Nephron progenitor cell (in vitro differentiated cells): ENCODE results near the gene UCHL1.

ENCODE experiments used
- DNase-seq: peaks from one replicate; pipeline ENCODE4 v3.0.0; 2021
- H3K27ac Mint-ChIP-seq: 2 replicates; pipeline ENCODE4 v1.8.0; 2021; ENCODE audit warnings: mild to moderate bottlenecking, moderate library complexity, mixed read lengths
- H3K27me3 Mint-ChIP-seq: 2 replicates; pipeline ENCODE4 v1.8.0; 2021; ENCODE audit warnings: mild to moderate bottlenecking, low read depth, mixed read lengths; ENCODE audit not compliant: poor library complexity
- H3K36me3 Mint-ChIP-seq: 2 replicates; pipeline ENCODE4 v1.8.0; 2021; ENCODE audit warnings: low read depth, mixed read lengths
- H3K4me1 Mint-ChIP-seq: 2 replicates; pipeline ENCODE4 v1.8.0; 2021; ENCODE audit warnings: mixed read lengths
- H3K4me3 Mint-ChIP-seq: 2 replicates; pipeline ENCODE4 v1.8.0; 2021; ENCODE audit warnings: mild to moderate bottlenecking, moderate library complexity, mixed read lengths
- H3K9me3 Mint-ChIP-seq: 2 replicates; pipeline ENCODE4 v1.8.0; 2021; ENCODE audit warnings: mild to moderate bottlenecking, moderate library complexity, mixed read lengths
- TF ChIP-seq, protein P1 (sequence below): fragments of 200-600 bp; sonication (generic); IDR thresholded peaks from 2 replicates; pipeline ENCODE4 v1.5.0; 2021; ENCODE audit warnings: antibody characterized with exemption

UCHL1 gene

GRCh38 chr4:41241919-41242318, 14.8 kb upstream of the UCHL1 start:
- Mint-ChIP-seq H3K9me3 (no peaks in the 10 kb centered on the region), H3K27me3 (peaks cover 8% of the 10 kb centered on the region), H3K4me3 (no peak overlapping the region), H3K4me1 (no peaks in the 10 kb centered on the region), H3K27ac (no peak overlapping the region), H3K36me3 (no peaks in the 10 kb centered on the region)
- no peak for DNase-seq
- TF ChIP-seq, protein P1, sequence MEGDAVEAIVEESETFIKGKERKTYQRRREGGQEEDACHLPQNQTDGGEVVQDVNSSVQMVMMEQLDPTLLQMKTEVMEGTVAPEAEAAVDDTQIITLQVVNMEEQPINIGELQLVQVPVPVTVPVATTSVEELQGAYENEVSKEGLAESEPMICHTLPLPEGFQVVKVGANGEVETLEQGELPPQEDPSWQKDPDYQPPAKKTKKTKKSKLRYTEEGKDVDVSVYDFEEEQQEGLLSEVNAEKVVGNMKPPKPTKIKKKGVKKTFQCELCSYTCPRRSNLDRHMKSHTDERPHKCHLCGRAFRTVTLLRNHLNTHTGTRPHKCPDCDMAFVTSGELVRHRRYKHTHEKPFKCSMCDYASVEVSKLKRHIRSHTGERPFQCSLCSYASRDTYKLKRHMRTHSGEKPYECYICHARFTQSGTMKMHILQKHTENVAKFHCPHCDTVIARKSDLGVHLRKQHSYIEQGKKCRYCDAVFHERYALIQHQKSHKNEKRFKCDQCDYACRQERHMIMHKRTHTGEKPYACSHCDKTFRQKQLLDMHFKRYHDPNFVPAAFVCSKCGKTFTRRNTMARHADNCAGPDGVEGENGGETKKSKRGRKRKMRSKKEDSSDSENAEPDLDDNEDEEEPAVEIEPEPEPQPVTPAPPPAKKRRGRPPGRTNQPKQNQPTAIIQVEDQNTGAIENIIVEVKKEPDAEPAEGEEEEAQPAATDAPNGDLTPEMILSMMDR = no peak

DNA sequence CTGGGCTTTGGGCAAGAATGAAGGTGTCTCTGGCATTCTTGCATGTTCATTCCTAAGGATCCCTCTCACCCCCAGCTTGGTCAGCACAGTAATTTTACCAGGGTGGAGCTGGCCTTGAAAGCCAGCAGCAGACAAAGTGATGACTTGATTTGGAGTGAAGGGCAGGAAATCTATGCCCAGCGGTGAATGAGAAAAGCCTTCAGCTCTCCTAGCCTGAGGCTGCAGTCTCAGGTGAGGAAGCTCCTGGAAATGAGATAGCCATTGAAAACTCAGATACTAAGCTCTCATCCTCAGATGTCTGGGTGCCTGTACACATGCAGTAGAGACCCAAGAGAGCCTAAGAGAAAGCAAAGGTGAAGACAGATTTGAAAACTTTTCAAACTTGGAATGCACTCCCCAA, 10.7 kb upstream of the UCHL1 start:
- Mint-ChIP-seq H3K4me1 (no peaks in the 10 kb centered on the region), H3K9me3 (no peaks in the 10 kb centered on the region), H3K36me3 (no peaks in the 10 kb centered on the region), H3K27ac (no peak overlapping the region), H3K27me3 (peaks cover 20% of the 10 kb centered on the region), H3K4me3 (no peak overlapping the region)
- no peak for DNase-seq
- TF ChIP-seq, protein P1 = no peak

GRCh38 chr4:41256131-41256739, 493 bp upstream of the UCHL1 start:
- DNase-seq = peak; percentile 22
- TF ChIP-seq, protein P1 = no peak
- Mint-ChIP-seq H3K36me3 (peaks cover 8% of the 10 kb centered on the region), H3K9me3 (peaks cover 17% of the 10 kb centered on the region), H3K27me3 (peaks cover 6% of the 10 kb centered on the region), H3K4me1 (peaks cover 28% of the 10 kb centered on the region), H3K27ac (no peak overlapping the region), H3K4me3 (peak overlapping the region; percentile 74)

DNA sequence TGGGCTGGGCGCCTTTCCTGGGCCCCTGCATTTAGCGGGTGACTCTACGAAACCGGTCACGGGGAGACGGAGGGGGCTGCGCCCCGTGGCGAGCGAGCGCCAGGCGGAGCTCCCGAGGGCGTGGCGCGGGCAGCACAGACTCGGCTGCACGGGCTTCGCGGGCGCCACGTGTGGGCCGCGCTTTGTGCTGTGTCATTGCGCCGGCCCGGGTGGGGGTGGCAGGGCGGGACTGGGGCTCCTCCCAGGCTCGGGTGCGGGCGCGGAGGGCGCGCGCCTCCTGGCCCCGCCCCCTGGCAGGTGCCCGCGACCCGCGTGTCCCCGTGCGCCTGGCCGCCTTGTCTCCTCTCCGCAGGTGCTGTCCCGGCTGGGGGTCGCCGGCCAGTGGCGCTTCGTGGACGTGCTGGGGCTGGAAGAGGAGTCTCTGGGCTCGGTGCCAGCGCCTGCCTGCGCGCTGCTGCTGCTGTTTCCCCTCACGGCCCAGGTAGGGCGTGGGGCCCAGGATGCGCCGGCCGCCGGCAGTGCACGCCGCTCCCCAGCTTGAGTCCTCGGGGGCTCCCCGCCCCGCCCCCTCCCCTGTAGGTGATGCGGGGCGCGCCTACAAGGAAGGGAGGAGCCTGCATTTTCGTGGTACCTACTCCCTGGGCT, 651 bp downstream of the UCHL1 start:
- Mint-ChIP-seq H3K4me3 (peak overlapping the region; percentile 94), H3K27ac (no peak overlapping the region), H3K36me3 (peaks cover 20% of the 10 kb centered on the region), H3K4me1 (peaks cover 28% of the 10 kb centered on the region), H3K27me3 (peaks cover 6% of the 10 kb centered on the region), H3K9me3 (peaks cover 10% of the 10 kb centered on the region)
- DNase-seq = peak; percentile 66
- TF ChIP-seq, protein P1 = no peak

DNA sequence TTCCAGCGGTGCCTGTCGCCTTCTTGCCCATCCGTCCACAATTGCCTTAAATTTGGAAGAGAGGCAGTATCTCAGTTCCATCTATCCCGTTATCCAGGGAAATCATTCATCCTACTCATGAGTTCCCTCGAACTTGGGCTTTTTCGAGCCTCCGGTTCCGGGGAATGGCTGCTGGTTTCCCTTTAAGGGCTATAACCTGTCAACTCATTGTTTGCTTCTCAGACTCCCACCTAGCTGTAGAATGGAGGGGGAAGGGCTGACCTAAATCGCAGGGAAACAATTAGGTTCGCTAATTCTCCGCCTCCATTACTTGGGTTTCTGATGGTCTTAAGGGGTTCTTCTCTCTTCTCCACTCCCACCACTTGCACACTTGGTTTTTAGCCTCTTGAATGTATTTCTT, 1.2 kb downstream of the UCHL1 start:
- Mint-ChIP-seq H3K9me3 (peaks cover 5% of the 10 kb centered on the region), H3K36me3 (peaks cover 25% of the 10 kb centered on the region), H3K27me3 (peaks cover 6% of the 10 kb centered on the region), H3K4me3 (peak overlapping the region; percentile 94), H3K27ac (no peak overlapping the region), H3K4me1 (peaks cover 28% of the 10 kb centered on the region)
- peak; percentile 6 for DNase-seq
- TF ChIP-seq, protein P1 = no peak

- Mint-ChIP-seq H3K27me3 (peaks cover 6% of the 10 kb centered on the region), H3K4me1 (peaks cover 36% of the 10 kb centered on the region), H3K9me3 (peaks cover 3% of the 10 kb centered on the region), H3K27ac (no peak overlapping the region), H3K4me3 (peak overlapping the region; percentile 94), H3K36me3 (peaks cover 34% of the 10 kb centered on the region)
- TF ChIP-seq, protein P1 = no peak
- peak; percentile 19 for DNase-seq
Measured at GRCh38 chr4:41258783-41259182, 2.1 kb downstream of the UCHL1 start.
